Midbrain (tissue), 1 donor: ENCODE measurements around the gene KIF24.
"Not testable (repeated sequence)": the region's sequence is repeated elsewhere in the genome, so short reads cannot be mapped to it uniquely, and the experiment has no call there.

Experiments
- DNase-seq: peaks from one replicate; lab custom pipeline; 2025; lab: John Stamatoyannopoulos, UW

KIF24 gene

GRCh38 chr9:34322899-34323591 is 6.0 kb downstream of the KIF24 start:
- DNase-seq, result no peak

DNA sequence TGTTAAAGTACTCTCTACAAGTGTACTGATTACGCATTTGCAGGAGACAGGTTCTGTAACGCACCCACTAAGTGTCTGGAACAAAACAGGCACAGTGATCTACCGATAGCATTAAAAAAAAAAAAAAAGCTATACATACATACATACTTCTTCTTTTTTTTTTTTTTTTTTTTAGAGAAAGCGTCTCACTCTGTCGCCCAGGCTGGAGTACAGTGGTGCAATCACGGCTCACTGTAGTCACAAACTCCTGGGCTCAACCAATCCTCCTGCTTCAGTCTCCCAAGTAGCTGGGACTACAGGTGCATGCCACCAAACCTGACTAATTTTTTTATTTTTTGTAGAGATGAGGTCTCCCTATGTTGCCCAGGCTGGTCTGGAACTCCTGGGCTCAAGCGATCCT is 7.6 kb downstream of the KIF24 start:
- DNase-seq, result no peak

GRCh38 chr9:34318163-34318790 is 10.8 kb downstream of the KIF24 start:
- DNase-seq, result no peak

DNA sequence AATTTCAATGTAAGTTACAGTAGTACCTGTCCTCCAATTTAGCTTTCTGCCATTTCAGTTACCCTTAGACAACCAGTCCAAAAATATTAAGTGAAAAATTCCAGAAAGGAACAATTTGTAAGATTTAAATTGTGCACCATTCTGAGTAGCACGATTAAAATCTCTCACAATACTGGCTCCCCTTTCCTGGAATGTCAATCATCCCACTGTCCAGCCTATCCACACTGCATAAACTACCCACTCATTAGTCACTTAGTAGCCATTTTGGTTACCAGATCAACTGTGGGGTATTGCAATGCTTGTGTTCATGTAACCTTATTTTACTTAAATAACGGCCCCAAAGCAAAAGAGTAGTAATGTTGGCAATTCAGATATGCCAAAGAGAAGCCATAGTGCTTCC is 11.6 kb downstream of the KIF24 start:
- DNase-seq, result no peak

- no peak for DNase-seq
These were observed 17.4 kb downstream of the KIF24 start for GRCh38 chr9:34311499-34312185.

DNA sequence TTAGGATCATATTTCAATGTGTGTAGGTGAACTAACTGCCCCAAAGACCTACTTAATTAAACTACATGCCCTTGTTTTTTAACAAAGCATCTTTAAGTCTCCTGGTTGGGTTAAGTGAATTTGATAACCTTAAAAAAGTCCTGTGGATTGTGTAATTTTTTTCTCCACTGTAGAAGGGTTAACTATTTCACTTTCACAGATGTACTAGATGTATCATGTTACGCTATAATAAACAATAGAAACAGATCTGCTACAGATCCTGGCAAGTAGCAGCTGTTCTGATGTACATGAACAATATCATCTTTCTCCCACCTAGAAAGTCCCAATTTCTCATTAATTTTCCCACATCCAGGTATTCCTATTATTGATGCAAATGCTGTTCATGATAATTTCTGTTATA is 18.9 kb downstream of the KIF24 start:
- no peak for DNase-seq

- not testable (repeated sequence) for DNase-seq
These were observed 20.8 kb downstream of the KIF24 start for GRCh38 chr9:34308316-34308715.

DNA sequence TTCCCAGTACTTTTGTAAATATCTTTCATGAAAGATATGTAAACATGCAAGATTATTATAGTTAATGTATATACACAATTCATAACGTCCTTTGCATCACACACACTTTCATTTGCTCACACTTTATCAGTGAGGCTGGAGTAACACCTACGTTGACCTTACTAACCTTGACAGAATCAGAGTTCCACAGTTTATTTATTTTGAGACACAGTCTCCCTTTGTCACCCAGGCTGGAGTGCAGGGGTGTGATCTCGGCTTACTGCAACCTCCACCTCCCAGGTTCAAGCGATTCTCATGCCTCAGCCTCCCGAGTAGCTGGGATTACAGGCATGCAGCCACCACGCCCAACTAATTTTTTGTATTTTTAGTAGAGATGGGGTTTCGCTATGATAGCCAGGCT is 28.0 kb downstream of the KIF24 start:
- not testable (repeated sequence) for DNase-seq

GRCh38 chr9:34292552-34292951 is 36.5 kb downstream of the KIF24 start:
- no peak for DNase-seq

- DNase-seq, result no peak
These were observed 37.6 kb downstream of the KIF24 start for GRCh38 chr9:34291423-34291822.

DNA sequence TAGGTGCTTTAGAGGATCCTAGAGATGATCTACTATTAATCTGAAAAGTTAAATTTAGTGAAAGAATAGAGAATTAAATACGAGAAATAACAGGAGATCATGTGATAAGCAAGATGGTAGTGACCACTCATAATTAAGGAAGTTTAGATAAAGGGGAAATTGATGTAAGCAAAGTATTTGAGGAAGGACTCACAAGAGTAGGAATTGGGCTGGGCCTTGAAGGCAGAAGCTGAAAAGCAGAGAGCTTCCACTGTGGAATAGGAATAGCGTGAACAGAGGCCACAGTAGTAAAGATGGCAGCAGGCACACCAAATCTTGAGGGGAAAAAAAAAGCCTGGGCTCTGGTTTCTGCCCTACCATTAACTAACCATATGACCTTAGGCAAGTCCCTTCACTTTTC is 38.0 kb downstream of the KIF24 start:
- no peak for DNase-seq

- DNase-seq, result no peak
These were observed 39.9 kb downstream of the KIF24 start for GRCh38 chr9:34289159-34289558.

GRCh38 chr9:34282096-34282495 is 47.0 kb downstream of the KIF24 start:
- no peak for DNase-seq

- DNase-seq, result no peak
These were observed 49.7 kb downstream of the KIF24 start for GRCh38 chr9:34279411-34279810.
